GM18508 (cell line): ENCODE results near the gene CABP1.
"Not testable (repeated sequence)": the region's sequence is repeated elsewhere in the genome, so short reads cannot be mapped to it uniquely, and the experiment has no call there.

Source experiments
- ATAC-seq: cut with Tn5 transposase; IDR thresholded peaks from one replicate; pipeline ENCODE4 v1.9.1; 2021; ENCODE audit warnings: moderate number of reproducible peaks; ENCODE audit not compliant: insufficient read depth, unreplicated experiment

Gene CABP1

GRCh38 chr12:120663741-120664140 is 23.3 kb downstream of the CABP1 start:
- no peak for ATAC-seq

- no peak for ATAC-seq
Observed at GRCh38 chr12:120666571-120667390, 26.4 kb downstream of the CABP1 start.

- no peak for ATAC-seq
Observed at GRCh38 chr12:120668091-120668867, 27.9 kb downstream of the CABP1 start.

- peak; percentile 39 for ATAC-seq
Observed at GRCh38 chr12:120668868-120669840, 28.7 kb downstream of the CABP1 start.

GRCh38 chr12:120670237-120670636 is 29.8 kb downstream of the CABP1 start:
- ATAC-seq = not testable (repeated sequence)

GRCh38 chr12:120670667-120671066 is 30.2 kb downstream of the CABP1 start:
- ATAC-seq = no peak

- no peak for ATAC-seq
Observed at GRCh38 chr12:120674097-120674636, 33.7 kb downstream of the CABP1 start.

- ATAC-seq = no peak
Observed at GRCh38 chr12:120677765-120678473, 37.5 kb downstream of the CABP1 start.

GRCh38 chr12:120678572-120678971 is 38.1 kb downstream of the CABP1 start:
- ATAC-seq = no peak

- ATAC-seq = no peak
Observed at GRCh38 chr12:120680165-120680738, 39.8 kb downstream of the CABP1 start.

GRCh38 chr12:120684523-120684932 is 44.1 kb downstream of the CABP1 start:
- no peak for ATAC-seq

GRCh38 chr12:120685522-120685921 is 45.1 kb downstream of the CABP1 start:
- ATAC-seq = no peak

GRCh38 chr12:120686151-120686689 is 45.8 kb downstream of the CABP1 start:
- peak; percentile 48 for ATAC-seq

GRCh38 chr12:120686690-120687577 is 46.5 kb downstream of the CABP1 start, which contains the start of gene MLEC:
TSS of gene MLEC (plus strand) at chr12:120687149. CDS start at chr12:120687297, 148 bp downstream.
- ATAC-seq = peak; percentile 32

- ATAC-seq = no peak
Observed at GRCh38 chr12:120687578-120688289, 47.3 kb downstream of the CABP1 start.

GRCh38 chr12:120688527-120689071 is 48.2 kb downstream of the CABP1 start:
- ATAC-seq = no peak
